HEK293 (cell line): ENCODE measurements around the gene E2F4.
A peak's percentile ranks its signal among the peaks of the same experiment; 100 is the strongest.

Experiments
- KLF16 ChIP-seq: fragments of 450-650 bp; formaldehyde crosslinking; IDR thresholded peaks from 2 replicates; pipeline ENCODE4 v1.5.1; 2017; ENCODE audit warnings: missing biosample characterization, missing genetic modification characterization
- KLF7 ChIP-seq: fragments of 450-650 bp; formaldehyde crosslinking; IDR thresholded peaks from 2 replicates; pipeline ENCODE4 v1.5.1; 2016; ENCODE audit warnings: missing biosample characterization, missing genetic modification characterization, borderline replicate concordance
- ZNF132 ChIP-seq: fragments of 450-650 bp; formaldehyde crosslinking; IDR thresholded peaks from 2 replicates; pipeline ENCODE4 v1.5.1; 2017; ENCODE audit warnings: missing biosample characterization, missing genetic modification characterization, borderline replicate concordance
- ZNF138 ChIP-seq: fragments of 450-650 bp; formaldehyde crosslinking; IDR thresholded peaks from 2 replicates; pipeline ENCODE4 v1.5.1; 2016; ENCODE audit warnings: missing biosample characterization, missing genetic modification characterization, borderline replicate concordance
- ZNF24 ChIP-seq: fragments of 450-650 bp; formaldehyde crosslinking; IDR thresholded peaks from 2 replicates; pipeline ENCODE4 v1.5.1; 2016; ENCODE audit warnings: missing biosample characterization, missing genetic modification characterization
- ZNF529 ChIP-seq: fragments of 450-650 bp; formaldehyde crosslinking; IDR thresholded peaks from 2 replicates; pipeline ENCODE4 v1.5.1; 2017; ENCODE audit warnings: missing genetic modification characterization, missing biosample characterization; ENCODE audit not compliant: insufficient replicate concordance
- ZNF549 ChIP-seq: fragments of 450-650 bp; IDR thresholded peaks from 2 replicates; pipeline ENCODE4 v1.5.1; 2018; ENCODE audit warnings: missing biosample characterization, missing genetic modification characterization, mild to moderate bottlenecking, inconsistent platforms, moderate library complexity
- ZNF560 ChIP-seq: fragments of 450-650 bp; formaldehyde crosslinking; IDR thresholded peaks from 2 replicates; pipeline ENCODE4 v1.5.1; 2017; ENCODE audit warnings: missing biosample characterization, missing genetic modification characterization, borderline replicate concordance
- ZNF561 ChIP-seq: fragments of 450-650 bp; IDR thresholded peaks from 2 replicates; pipeline ENCODE4 v1.5.1; 2018; ENCODE audit warnings: missing biosample characterization, missing genetic modification characterization, borderline replicate concordance
- ZNF610 ChIP-seq: fragments of 450-650 bp; formaldehyde crosslinking; IDR thresholded peaks from 2 replicates; pipeline ENCODE4 v1.5.1; 2016; ENCODE audit warnings: missing biosample characterization, missing genetic modification characterization, borderline replicate concordance
- ZNF664 ChIP-seq: fragments of 450-650 bp; formaldehyde crosslinking; IDR thresholded peaks from 2 replicates; pipeline ENCODE4 v1.5.1; 2016; ENCODE audit warnings: missing biosample characterization, missing genetic modification characterization
- ZNF670 ChIP-seq: fragments of 450-650 bp; formaldehyde crosslinking; IDR thresholded peaks from 2 replicates; pipeline ENCODE4 v1.5.1; 2016; ENCODE audit warnings: missing biosample characterization, missing genetic modification characterization, low read depth
- ZNF707 ChIP-seq: fragments of 450-650 bp; formaldehyde crosslinking; IDR thresholded peaks from 2 replicates; pipeline ENCODE4 v1.5.1; 2016; ENCODE audit warnings: missing biosample characterization, missing genetic modification characterization
- ZSCAN16 ChIP-seq: fragments of 450-650 bp; formaldehyde crosslinking; IDR thresholded peaks from 2 replicates; pipeline ENCODE4 v1.5.1; 2016; ENCODE audit warnings: missing biosample characterization, missing genetic modification characterization
- TF ChIP-seq, protein P1 (sequence below): fragments of 450-650 bp; formaldehyde crosslinking; IDR thresholded peaks from 2 replicates; pipeline ENCODE4 v1.5.0; 2017; ENCODE audit warnings: missing biosample characterization, missing genetic modification characterization, borderline replicate concordance
- TF ChIP-seq, protein P2 (sequence below): fragments of 450-650 bp; formaldehyde crosslinking; IDR thresholded peaks from 2 replicates; pipeline ENCODE4 v1.5.1; 2016; ENCODE audit warnings: missing biosample characterization, missing genetic modification characterization
- TF ChIP-seq, protein P3 (sequence below): fragments of 450-650 bp; formaldehyde crosslinking; IDR thresholded peaks from 2 replicates; pipeline ENCODE4 v1.5.1; 2017; ENCODE audit warnings: missing biosample characterization, missing genetic modification characterization
- TF ChIP-seq, protein P4 (sequence below): fragments of 450-650 bp; formaldehyde crosslinking; IDR thresholded peaks from 2 replicates; pipeline ENCODE4 v1.5.1; 2016; ENCODE audit warnings: missing biosample characterization, missing genetic modification characterization
- TF ChIP-seq, protein P5 (sequence below): fragments of 450-650 bp; formaldehyde crosslinking; IDR thresholded peaks from 2 replicates; pipeline ENCODE4 v1.5.1; 2017; ENCODE audit warnings: missing biosample characterization, missing genetic modification characterization
- TF ChIP-seq, protein P6 (sequence below): fragments of 450-650 bp; formaldehyde crosslinking; IDR thresholded peaks from 2 replicates; pipeline ENCODE4 v1.5.1; 2016; ENCODE audit warnings: missing biosample characterization, missing genetic modification characterization
- TF ChIP-seq, protein P7 (sequence below): fragments of 450-650 bp; formaldehyde crosslinking; IDR thresholded peaks from 2 replicates; pipeline ENCODE4 v1.5.1; 2016; ENCODE audit warnings: missing biosample characterization, missing genetic modification characterization

E2F4 gene

DNA sequence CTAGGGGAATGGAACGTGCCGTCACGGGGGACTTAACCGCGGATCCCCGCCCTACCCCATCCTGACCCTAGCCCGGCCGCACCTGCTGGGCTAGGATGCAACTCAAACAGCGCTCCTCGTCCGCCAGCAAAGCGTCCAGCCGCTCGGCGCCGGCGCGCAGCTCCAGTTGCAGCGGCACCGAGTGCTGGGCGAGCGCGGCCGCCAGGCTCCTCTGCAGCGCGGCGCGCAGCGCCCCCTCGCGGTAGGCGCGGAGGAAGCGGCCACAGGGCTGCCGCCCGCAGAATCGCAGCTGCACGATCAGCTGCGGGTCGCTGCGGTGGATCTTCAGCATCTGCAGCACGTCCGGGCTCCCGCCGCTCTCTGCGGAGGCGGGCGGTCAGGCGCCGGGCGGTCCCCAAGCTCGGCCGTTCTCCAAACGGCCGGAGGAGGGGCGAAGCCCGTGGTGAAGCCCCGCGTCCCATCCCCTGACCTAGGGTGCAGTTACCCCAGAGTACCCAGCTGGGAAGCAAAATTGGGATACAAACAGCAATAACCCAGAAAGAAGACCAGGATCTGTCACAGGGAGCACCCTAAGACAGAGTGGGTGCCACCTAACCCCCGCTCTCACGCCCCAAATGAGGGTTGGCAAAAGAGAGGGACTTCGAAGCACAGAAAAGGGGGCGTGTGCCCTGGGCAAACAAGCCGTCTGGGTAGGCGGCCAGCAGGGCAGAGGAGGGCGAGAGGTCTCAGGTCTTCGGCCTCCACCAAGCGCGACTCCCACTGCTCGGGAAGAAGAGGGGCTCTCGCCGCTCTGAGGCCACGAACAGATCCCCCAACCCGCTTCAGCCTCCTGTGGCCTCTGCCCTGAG is 36.4 kb upstream of the E2F4 start (continued):
- no peak for TF ChIP-seq ZNF529 (tag by site-specific recombination)
- no peak for TF ChIP-seq ZNF24
- no peak for TF ChIP-seq ZNF560 (tag by site-specific recombination)
- TF ChIP-seq ZNF610 (tag by site-specific recombination): no peak
- TF ChIP-seq, protein P1, sequence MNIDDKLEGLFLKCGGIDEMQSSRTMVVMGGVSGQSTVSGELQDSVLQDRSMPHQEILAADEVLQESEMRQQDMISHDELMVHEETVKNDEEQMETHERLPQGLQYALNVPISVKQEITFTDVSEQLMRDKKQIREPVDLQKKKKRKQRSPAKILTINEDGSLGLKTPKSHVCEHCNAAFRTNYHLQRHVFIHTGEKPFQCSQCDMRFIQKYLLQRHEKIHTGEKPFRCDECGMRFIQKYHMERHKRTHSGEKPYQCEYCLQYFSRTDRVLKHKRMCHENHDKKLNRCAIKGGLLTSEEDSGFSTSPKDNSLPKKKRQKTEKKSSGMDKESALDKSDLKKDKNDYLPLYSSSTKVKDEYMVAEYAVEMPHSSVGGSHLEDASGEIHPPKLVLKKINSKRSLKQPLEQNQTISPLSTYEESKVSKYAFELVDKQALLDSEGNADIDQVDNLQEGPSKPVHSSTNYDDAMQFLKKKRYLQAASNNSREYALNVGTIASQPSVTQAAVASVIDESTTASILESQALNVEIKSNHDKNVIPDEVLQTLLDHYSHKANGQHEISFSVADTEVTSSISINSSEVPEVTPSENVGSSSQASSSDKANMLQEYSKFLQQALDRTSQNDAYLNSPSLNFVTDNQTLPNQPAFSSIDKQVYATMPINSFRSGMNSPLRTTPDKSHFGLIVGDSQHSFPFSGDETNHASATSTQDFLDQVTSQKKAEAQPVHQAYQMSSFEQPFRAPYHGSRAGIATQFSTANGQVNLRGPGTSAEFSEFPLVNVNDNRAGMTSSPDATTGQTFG: no peak
- TF ChIP-seq ZNF549 (tag by site-specific recombination): no peak
- TF ChIP-seq, protein P2, sequence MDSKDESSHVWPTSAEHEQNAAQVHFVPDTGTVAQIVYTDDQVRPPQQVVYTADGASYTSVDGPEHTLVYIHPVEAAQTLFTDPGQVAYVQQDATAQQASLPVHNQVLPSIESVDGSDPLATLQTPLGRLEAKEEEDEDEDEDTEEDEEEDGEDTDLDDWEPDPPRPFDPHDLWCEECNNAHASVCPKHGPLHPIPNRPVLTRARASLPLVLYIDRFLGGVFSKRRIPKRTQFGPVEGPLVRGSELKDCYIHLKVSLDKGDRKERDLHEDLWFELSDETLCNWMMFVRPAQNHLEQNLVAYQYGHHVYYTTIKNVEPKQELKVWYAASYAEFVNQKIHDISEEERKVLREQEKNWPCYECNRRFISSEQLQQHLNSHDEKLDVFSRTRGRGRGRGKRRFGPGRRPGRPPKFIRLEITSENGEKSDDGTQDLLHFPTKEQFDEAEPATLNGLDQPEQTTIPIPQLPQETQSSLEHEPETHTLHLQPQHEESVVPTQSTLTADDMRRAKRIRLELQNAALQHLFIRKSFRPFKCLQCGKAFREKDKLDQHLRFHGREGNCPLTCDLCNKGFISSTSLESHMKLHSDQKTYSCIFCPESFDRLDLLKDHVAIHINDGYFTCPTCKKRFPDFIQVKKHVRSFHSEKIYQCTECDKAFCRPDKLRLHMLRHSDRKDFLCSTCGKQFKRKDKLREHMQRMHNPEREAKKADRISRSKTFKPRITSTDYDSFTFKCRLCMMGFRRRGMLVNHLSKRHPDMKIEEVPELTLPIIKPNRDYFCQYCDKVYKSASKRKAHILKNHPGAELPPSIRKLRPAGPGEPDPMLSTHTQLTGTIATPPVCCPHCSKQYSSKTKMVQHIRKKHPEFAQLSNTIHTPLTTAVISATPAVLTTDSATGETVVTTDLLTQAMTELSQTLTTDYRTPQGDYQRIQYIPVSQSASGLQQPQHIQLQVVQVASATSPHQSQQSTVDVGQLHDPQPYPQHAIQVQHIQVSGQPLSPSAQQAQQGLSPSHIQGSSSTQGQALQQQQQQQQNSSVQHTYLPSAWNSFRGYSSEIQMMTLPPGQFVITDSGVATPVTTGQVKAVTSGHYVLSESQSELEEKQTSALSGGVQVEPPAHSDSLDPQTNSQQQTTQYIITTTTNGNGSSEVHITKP (tag by site-specific recombination): 0 out of 2 replicates have a peak, but pooled peaks have one; percentile 18
- TF ChIP-seq, protein P3, sequence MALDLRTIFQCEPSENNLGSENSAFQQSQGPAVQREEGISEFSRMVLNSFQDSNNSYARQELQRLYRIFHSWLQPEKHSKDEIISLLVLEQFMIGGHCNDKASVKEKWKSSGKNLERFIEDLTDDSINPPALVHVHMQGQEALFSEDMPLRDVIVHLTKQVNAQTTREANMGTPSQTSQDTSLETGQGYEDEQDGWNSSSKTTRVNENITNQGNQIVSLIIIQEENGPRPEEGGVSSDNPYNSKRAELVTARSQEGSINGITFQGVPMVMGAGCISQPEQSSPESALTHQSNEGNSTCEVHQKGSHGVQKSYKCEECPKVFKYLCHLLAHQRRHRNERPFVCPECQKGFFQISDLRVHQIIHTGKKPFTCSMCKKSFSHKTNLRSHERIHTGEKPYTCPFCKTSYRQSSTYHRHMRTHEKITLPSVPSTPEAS (tag by site-specific recombination): no peak
- TF ChIP-seq, protein P4, sequence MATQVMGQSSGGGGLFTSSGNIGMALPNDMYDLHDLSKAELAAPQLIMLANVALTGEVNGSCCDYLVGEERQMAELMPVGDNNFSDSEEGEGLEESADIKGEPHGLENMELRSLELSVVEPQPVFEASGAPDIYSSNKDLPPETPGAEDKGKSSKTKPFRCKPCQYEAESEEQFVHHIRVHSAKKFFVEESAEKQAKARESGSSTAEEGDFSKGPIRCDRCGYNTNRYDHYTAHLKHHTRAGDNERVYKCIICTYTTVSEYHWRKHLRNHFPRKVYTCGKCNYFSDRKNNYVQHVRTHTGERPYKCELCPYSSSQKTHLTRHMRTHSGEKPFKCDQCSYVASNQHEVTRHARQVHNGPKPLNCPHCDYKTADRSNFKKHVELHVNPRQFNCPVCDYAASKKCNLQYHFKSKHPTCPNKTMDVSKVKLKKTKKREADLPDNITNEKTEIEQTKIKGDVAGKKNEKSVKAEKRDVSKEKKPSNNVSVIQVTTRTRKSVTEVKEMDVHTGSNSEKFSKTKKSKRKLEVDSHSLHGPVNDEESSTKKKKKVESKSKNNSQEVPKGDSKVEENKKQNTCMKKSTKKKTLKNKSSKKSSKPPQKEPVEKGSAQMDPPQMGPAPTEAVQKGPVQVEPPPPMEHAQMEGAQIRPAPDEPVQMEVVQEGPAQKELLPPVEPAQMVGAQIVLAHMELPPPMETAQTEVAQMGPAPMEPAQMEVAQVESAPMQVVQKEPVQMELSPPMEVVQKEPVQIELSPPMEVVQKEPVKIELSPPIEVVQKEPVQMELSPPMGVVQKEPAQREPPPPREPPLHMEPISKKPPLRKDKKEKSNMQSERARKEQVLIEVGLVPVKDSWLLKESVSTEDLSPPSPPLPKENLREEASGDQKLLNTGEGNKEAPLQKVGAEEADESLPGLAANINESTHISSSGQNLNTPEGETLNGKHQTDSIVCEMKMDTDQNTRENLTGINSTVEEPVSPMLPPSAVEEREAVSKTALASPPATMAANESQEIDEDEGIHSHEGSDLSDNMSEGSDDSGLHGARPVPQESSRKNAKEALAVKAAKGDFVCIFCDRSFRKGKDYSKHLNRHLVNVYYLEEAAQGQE: no peak
- no peak for TF ChIP-seq ZSCAN16
- no peak for TF ChIP-seq ZNF670 (tag by site-specific recombination)
- TF ChIP-seq, protein P5, sequence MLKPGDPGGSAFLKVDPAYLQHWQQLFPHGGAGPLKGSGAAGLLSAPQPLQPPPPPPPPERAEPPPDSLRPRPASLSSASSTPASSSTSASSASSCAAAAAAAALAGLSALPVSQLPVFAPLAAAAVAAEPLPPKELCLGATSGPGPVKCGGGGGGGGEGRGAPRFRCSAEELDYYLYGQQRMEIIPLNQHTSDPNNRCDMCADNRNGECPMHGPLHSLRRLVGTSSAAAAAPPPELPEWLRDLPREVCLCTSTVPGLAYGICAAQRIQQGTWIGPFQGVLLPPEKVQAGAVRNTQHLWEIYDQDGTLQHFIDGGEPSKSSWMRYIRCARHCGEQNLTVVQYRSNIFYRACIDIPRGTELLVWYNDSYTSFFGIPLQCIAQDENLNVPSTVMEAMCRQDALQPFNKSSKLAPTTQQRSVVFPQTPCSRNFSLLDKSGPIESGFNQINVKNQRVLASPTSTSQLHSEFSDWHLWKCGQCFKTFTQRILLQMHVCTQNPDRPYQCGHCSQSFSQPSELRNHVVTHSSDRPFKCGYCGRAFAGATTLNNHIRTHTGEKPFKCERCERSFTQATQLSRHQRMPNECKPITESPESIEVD (tag by site-specific recombination): no peak
- TF ChIP-seq ZNF707: no peak
- TF ChIP-seq KLF16 (tag by site-specific recombination): no peak
- TF ChIP-seq, protein P6, sequence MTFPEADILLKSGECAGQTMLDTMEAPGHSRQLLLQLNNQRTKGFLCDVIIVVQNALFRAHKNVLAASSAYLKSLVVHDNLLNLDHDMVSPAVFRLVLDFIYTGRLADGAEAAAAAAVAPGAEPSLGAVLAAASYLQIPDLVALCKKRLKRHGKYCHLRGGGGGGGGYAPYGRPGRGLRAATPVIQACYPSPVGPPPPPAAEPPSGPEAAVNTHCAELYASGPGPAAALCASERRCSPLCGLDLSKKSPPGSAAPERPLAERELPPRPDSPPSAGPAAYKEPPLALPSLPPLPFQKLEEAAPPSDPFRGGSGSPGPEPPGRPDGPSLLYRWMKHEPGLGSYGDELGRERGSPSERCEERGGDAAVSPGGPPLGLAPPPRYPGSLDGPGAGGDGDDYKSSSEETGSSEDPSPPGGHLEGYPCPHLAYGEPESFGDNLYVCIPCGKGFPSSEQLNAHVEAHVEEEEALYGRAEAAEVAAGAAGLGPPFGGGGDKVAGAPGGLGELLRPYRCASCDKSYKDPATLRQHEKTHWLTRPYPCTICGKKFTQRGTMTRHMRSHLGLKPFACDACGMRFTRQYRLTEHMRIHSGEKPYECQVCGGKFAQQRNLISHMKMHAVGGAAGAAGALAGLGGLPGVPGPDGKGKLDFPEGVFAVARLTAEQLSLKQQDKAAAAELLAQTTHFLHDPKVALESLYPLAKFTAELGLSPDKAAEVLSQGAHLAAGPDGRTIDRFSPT: no peak
- no peak for TF ChIP-seq ZNF138
- TF ChIP-seq ZNF664 (tag by site-specific recombination): no peak
- TF ChIP-seq, protein P7, sequence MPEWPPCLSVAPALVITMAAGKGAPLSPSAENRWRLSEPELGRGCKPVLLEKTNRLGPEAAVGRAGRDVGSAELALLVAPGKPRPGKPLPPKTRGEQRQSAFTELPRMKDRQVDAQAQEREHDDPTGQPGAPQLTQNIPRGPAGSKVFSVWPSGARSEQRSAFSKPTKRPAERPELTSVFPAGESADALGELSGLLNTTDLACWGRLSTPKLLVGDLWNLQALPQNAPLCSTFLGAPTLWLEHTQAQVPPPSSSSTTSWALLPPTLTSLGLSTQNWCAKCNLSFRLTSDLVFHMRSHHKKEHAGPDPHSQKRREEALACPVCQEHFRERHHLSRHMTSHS (tag by site-specific recombination): no peak
- peak; percentile 83 for TF ChIP-seq ZNF561 (tag by site-specific recombination)
- TF ChIP-seq KLF7: no peak
- TF ChIP-seq ZNF132 (tag by site-specific recombination): no peak
